Left lobe of liver (tissue), 2 donors: ENCODE data around the gene CLEC10A. TPM values are rescaled to one million over a fixed set of nuclear protein-coding genes. Genes with fewer than 3 reads are reported as not detected.
A peak's percentile ranks its signal among the peaks of the same experiment; 100 is the strongest.
"Not testable (repeated sequence)": the region's sequence is repeated elsewhere in the genome, so short reads cannot be mapped to it uniquely, and the experiment has no call there.

Source experiments
- ATAC-seq: fragments of 200-7000 bp; cut with Tn5 transposase; one replicate; pipeline ENCODE4 v1.9.1; 2020; ENCODE audit warnings: mild to moderate bottlenecking, moderate library complexity
- DNase-seq: peaks from one replicate; pipeline ENCODE4 v3.0.0-alpha.2; 2020; ENCODE audit warnings: low spot score
- total RNA-seq: library from RNA; stranded (reverse); gene quantifications from one replicate; pipeline ENCODE4 v1.2.1, GENCODE V29; 2021
- donor health status: DM: no; HTN: no; CAD: no; lungs with moderate emphysema.
- donor health status: DM: no; HTN: yes; CAD: no.

Gene CLEC10A
- total RNA-seq, 1 donor from 2014 or later, result 1.1 TPM

DNA sequence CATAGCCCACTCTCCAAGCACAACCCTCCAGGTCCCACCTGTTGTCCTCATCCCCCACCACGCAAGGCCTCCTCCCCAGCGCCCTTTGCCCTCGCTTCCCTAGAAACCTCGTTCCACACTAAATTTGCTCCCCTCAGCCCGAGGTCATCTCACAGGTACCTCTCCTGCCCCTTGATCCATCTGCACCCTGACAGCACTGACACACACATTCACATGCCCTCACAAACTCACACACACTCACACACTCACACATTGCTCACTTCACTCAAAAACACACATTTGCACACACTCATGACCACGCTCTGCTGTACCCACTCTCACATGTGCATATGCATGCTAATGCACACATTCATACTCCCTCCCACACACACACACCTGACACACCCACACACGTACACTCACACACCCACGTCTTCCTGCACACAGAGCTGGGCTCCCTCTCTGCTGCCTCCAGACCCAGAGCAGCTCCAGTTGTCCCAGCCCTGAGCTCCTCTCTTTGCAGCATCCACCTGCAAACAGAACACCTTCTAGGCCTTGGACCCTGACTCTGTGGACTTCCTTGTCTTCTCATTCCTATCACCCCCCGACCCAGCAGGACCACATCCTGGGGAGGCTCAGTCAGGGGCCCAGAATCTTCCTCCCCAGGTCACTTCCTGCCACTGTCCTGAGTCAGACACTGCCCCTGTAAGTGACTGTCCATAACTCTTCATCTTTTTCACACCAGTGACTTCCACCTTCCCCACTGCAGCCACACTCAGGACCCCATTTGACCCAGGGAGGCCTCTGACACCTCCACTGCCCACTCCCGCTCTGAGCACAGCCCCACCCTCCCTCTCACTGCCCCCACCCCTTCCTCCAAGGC lies 29.6 kb upstream of the CLEC10A start:
- no peak for ATAC-seq
- DNase-seq, result peak; percentile 43

DNA sequence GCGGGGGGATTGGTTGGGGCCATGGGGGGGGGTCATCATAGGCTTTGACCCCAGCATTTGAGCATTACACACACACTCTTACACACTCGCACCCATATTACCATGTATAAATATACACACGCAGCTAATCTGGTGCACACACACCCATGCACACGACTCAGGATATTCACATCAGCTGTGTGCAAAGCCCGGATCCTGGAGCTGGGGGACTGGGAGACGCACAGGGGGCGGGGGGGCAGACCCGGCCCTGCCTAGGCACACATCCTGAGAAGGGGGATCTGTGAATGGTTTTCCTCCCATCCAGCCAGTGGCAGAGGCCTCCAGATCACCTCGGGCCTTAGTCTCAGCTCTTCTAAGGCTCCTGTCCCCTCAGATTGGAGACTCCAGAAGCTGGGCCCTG lies 28.9 kb upstream of the CLEC10A start:
- DNase-seq (peak; percentile 33), ATAC-seq (no peak)

DNA sequence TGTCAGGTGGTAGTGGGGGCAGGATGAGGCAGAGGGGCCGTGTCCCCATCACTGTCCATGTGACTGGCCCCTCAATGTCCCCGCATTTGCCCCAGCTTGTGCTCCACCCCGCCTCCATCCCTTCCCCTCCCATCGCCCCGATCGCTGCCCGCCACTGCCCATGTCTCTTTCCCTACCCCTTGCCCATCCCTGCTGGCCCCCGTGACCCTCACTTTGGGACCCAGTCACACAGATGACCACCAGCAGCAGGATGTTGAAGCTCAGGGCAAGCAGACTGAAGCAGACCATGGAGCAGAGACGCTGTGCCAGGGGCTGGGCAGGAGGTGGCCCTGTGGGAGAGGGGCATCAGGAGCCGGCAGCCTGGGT lies 28.5 kb upstream of the CLEC10A start:
- ATAC-seq (no peak), DNase-seq (no peak)

DNA sequence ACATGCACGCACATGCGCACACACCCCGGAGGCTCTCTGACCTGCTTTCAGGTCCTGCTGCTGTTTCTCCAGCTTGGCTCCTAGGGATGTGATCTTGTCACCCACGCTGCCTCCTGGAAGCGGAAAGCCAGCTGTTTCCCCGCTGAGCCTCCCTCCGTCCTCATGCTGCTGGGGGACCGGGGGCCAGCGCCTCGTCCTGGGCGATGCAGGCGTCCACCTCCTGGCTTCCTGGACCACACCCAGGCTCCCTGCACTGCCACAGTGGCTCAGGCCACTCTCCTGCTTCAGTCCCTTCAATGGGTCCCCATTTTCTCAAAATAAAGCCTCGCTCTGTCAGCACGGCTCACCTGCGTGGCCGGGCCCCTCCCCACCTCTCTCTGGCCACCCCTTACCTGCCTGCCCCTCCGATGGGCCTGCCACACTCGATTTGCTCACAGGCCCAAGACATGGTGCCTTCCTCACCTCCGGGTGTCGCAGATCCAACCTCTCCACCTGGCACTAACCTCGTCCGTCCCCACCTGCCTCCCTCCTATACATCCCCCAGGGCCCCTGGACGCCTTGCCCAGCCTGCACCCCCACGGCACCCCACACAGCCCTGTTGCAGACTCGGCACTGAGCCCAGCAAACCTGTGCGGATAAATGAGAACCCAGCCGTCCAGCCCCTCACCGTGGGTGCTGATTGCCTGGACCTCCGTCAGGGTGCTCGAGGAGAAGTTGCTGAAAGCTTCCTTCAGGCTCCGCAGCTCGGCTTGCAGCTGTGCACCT lies 27.9 kb upstream of the CLEC10A start:
- ATAC-seq (no peak), DNase-seq (peak; percentile 45)

DNA sequence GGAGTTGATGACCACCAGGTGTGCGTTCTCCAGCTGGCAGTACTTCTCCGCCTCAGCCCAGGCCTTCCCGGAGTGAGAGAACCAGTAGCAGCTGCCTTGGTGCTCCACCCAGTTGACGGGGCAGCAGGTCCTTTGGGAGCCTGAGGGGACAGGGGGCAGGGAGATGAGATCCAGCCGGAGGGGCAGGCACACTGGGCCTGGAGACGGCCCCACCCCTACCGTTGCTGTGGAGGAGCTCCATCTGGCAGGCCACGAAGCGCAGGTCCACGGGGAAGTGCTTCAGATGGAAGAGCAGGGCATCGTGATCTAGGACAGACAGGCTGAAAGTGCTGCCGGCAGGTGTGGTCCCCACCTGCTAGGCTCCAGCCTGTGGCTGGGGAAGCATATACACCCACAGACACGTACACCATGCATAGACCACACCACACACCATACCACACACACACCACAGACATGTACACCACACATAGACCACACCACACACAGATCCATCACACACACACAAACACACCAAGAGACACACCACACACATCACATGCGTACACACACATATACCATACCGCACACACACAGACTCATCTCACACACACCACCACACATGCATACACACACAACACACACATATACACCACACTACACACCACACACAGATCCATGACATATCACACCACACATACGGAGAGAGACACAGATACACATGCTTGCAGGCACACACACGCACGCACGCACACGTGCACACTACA lies 27.1 kb upstream of the CLEC10A start:
- ATAC-seq, result peak; percentile 6

DNA sequence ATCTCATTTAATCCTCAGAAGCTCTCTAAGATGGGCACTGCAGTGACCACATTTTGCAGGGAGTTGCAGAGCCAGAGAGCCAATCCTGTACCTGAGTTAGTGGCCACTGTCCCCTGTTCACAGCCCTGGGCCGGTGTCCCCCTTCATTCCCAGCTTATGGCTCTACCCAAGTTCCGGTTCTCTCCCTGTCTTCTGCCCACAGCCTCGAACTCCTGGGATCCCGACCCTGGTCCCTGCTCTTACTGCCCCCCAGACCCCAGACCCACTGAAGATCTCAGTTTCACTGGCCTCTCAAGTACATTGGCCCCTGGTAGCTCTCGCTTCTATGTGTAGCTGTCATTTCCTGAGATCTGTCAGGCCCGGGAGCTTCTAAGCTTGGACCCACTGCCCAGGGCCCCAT lies 22.4 kb upstream of the CLEC10A start:
- no peak for ATAC-seq

More for the DNA sequence above, 27.1 kb upstream of the CLEC10A start:
- peak; percentile 40 for DNase-seq

DNA sequence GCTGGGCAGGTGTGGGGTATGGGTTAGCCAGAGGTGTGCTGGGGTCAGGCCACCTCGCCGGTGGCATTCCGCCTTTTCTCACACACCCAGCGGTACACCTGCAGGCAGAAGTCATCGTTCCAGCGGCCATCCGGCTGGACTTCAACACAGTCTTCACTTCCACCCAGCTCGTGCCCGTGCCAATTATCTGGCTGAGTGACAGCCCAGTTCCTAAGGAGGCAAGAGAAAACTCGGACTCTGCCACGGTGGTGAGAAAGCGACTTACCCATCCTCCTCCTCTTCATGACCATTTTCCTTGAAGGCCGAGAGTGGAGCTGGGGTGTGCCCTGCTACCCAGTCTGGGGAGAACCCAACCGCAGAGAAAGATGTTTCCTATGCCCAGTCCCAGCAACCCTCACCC lies 21.5 kb upstream of the CLEC10A start:
- ATAC-seq (peak; percentile 20), DNase-seq (no peak)

More for the DNA sequence above, 22.4 kb upstream of the CLEC10A start:
- no peak for DNase-seq

DNA sequence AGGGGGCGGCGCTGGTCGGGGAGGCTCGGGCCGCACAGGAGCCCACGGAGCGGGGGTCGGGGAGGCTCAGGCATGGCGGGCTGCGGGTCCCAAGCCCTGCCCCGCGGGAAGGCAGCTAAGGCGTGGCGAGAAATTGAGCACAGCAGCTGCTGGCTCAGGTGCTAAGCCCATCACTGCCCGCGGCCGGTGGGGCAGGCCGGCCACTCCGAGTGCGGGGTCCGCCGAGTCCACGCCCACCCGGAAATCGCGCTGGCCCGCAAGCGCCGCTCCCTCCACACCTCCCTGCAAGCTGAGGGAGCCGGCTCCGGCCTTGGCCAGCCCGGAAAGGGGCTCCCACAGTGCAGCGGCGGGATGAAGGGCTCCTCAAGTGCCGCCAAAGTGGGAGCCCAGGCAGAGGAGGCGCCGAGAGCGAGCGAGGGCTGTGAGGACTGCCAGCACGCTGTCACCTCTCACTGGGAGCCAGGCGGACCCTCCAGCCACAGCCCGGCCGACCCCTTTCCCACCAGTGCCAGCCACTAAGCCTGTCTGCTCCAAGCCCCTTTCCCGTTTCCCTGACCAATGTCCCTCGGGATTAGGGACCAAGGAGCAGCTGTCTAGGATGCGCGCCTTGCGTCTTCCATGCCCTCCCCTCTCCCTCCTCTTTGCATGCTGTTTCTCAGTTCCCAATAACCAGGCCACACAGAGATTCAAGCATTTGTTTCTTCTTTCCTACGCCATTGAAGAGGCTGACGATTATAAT lies 20.8 kb upstream of the CLEC10A start:
- not testable (repeated sequence) for DNase-seq
- peak; percentile 15 for ATAC-seq

DNA sequence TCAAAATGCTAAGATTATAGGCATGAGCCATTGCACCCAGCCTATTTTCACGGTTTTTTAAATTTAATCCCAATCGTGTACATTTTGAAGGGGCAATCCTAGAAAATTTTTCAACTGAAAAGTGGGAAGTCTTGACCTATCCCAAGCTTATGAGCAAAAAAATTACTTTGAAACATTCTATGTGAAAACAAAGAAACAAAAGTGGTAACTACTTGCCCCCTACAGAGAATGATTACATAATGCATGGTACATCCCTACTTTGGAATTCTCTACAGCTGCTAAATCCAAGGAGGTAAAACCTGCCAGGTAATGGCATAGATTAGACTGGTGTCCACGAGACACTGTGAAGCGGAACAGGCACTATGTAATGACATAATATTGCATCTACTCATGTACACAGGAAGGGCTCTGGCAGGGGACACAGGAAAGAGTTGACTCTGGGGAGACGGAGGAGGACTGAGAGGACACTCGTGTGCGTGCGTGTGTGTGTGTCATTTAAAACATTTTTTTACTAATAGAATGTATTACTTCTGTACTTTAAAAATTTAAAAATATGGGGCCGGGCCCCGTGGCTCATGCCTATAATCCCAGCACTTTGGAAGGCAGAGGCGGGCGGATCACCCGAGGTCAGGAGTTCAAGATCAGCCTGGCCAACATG lies 18.9 kb upstream of the CLEC10A start:
- ATAC-seq, result peak; percentile 33
- DNase-seq, result no peak

DNA sequence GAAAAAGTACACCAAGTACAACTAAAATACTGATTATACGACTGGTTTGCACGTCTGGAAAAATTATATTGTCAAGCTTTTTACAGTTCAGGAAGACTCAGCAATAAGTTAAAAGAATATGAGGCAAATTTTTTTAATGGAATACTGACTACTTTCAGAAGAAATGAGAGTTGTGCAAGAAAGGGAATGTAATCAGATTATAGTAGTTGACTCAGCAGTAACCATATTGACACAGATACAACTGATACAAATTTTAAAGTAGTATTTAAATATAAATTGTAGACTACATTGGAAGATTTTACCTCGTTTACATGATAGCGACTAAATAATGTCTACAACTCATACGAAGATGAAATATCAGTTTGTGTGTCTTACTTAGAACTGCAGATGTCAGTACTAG lies 17.9 kb upstream of the CLEC10A start:
- ATAC-seq (peak; percentile 21), DNase-seq (no peak)

DNA sequence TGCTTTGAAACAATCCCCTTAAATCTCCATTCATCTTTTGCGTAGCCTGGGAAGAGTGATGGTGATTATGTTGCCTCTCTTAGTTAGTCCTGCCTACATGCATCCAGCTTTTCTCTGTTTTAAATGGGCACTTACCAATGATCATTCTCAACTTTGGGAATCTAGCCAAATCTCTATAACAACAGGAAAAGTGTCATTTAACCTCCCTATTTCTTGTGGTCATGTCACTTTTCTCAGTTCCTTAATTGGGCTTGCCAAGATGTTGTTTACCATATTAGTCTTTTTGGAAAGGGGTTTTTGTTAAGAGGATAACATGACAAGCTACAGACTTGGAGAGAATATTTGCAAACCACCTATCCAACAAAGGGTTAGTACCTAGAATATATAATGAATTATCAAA lies 15.6 kb upstream of the CLEC10A start:
- DNase-seq, result no peak

DNA sequence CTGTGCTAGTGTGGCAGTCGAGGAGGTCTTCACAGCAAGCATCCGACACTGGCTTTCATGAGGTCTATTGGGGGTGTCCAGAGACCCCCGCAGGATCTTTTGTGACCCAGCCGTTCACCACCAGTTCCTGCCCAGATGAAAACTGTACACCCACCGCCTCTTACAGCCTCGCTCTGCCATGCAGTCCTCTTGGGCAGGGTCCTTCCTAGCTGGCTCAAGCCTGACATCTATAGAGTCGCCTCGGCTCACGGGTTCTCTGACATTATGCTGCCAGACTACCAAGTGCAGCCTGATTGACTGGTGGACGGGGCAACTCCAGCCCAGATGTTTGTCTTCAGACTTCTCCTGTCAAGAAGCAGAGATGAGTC lies 14.6 kb upstream of the CLEC10A start:
- peak; percentile 10 for ATAC-seq
- DNase-seq, result no peak

More for the DNA sequence above, 15.6 kb upstream of the CLEC10A start:
- no peak for ATAC-seq

DNA sequence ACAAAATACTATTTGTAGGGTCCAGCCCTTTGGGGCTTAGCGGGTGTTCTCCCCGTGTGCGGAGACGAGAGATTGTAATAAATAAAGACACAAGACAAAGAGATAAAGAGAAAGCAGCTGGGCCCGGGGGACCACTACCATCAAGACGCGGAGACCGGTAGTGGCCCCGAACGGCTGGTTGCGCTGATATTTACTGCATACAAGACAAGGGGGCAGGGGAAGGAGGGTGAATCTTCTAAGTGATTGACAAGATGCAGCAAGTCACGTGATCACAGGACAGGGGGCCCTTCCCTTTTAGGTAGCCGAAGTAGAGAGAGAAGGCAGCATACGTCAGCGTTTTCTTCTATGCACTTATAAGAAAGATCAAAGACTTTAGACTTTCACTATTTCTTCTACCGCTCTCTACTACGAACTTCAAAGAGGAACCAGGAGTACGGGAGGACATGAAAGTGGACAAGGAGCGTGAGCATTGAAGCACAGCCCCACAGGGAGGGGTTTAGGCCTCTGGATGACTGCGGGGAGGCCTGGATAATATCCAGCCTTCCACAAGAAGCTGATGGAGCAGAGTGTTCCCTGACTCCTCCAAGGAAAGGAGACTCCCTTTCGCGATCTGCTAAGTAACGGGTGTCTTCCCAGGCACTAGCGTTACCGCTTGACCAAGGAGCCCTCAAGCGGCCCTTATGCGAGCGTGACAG lies 11.4 kb upstream of the CLEC10A start:
- ATAC-seq, DNase-seq: not testable (repeated sequence)

DNA sequence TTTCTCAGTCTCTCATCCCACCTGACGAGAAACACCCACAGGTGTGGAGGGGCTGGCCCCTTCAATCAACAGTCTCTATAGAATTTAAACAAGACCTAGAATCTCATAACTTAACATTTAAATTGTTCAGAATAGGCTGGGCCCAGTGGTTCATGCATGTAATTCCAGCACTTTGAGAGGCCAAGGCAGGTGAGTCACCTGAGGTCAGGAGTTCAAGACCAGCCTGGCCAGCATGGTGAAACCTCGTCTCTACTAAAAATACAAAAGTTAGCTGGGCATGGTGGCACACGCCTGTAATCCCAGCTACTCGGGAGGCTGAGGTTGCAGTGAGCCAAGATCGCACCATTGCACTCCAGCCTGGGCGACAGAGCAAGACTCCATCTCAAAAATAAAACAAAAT lies 9.5 kb upstream of the CLEC10A start:
- DNase-seq, ATAC-seq: not testable (repeated sequence)

DNA sequence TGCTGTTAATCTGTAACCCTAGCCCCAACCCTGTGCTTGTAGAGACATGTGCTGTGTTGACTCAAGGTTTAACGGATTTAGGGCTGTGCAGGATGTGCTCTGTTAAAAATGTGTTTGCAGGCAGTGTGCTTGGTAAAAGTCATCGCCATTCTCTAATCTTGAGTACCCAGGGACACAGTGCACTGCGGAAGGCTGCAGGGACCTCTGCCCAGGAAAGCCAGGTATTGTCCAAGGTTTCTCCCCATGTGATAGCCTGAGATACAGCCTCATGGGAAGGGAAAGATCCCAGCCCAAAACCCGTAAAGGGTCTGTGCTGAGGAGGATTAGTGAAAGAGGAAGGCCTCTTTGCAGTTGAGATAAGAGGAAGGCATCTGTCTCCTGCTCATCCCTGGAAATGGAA lies 8.4 kb upstream of the CLEC10A start:
- ATAC-seq, DNase-seq: not testable (repeated sequence)

DNA sequence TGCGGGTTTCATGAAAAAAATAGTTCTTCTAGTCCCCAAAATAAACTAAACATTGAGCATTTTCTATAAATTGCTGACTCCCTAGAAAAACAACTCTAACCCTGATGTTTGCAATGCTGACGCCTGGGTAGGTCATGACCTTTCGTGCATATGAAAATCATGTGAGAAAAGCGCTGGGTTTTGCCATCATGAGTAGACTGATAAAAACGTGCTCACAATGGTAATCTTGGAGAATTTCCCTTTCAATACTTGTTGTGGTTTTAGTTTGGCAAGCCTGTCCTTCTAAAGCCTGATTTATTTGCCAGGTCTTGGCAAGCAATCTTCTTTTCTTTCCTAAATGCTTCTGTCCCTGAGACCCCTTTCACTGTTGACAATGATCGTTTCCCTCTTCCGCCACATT lies 4.0 kb upstream of the CLEC10A start:
- ATAC-seq, result peak; percentile 40
- no peak for DNase-seq

DNA sequence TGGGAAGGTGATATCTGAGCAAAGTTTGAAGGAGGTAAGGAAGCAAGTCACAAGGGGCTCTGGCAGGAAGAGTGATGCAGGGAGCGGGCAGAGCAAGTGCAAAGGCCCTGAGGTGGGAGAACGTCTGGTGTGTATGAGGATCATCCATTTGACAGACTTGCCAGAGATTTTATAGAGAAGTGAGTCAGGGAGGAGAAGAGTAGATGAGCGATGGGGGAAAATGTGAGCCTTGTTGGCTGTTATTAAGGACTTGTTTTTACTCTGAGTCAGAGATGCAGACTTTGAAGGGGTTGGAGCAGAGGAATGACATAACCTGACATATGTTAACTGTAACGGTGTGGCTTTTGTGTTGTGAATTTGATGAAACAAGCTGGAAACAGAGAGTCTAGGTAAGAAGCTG lies 3.5 kb upstream of the CLEC10A start:
- DNase-seq, result no peak
- ATAC-seq, result no peak

DNA sequence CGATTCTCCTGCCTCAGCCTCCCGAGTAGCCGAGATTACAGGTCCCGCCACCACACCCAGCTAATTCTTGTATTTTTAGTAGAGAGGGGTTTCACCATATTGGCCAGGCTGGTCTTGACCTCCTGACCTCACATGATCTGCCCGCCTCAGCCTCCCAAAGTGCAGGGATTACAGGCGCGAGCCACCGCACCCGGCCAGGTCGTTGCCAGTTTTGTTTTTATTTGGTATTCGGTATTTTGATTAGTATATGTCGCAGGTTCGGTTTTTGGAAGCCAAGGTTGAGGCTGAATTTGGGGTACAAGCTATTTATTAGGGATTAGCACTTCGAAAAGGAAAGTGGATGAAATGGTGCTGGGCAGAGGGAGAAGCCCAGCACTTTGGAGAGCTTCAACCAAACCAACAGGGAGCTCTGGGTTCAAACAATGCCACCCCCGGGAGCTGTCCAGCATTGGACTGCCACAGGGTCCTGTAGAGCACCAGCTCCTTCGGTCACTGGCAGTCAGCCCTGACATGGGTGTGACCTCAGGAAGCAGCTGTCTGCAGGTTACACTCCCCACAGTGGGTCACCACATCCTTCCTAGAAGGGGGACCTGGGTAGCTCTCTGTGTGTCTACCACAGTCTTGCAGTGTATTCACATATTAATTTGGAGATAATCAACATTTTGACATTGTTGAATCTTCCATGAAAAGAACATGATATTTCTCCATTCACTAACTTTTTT lies 1.5 kb upstream of the CLEC10A start:
- no peak for DNase-seq
- ATAC-seq, result peak; percentile 45
